ENCODE results near the gene EHD2.

The EHD2 gene

GRCh38 chr19:47756627-47756929 is 43.4 kb downstream of the EHD2 start:
- TF ChIP-seq CTCF (IDR thresholded peaks at IDR 0.05; ENCODE audit: low read depth, low read length, missing control alignments), result no peak
- H3K4me3 ChIP-seq (ENCODE audit: low read depth, low read length), result no peak overlapping the region
- DNase-seq (ENCODE audit: low read depth), result no peak

DNA sequence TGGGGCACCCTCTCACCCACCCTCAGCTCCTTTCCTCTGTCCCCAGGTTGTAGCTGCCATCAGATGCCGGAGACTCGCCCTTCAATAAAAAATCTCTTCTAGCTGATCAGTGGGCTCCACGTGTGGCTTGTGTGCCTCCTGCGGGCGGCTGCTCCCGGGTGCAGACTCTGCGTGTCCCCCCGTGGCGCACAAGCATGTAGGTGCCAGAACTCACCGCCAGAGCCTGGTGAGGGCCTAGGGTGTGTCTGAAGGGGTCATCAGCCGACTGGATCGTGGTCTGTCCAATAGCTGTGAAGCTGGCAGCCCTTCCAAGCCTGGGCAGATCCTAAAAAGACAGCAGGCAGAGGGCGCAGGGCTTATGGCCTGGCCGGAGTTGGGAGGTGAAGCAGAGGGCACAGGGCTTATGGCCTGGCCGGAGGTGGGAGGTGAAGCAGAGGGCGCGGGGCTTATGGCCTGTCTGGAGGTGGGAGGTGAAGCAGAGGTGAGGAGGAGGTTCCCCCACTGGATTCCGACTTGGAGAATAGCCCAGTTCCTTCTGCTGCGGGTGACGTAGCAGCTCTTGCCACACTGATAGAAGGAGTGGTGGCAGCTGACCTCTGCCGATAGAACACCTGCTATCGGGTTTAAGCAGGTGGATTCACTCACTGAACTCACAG is 43.9 kb downstream of the EHD2 start:
- no peak for DNase-seq (ENCODE audit: low read depth)
- TF ChIP-seq CTCF (IDR thresholded peaks at IDR 0.05; ENCODE audit: low read depth, low read length, missing control alignments), result no peak
- H3K4me3 ChIP-seq (ENCODE audit: low read depth, low read length), result no peak overlapping the region

DNA sequence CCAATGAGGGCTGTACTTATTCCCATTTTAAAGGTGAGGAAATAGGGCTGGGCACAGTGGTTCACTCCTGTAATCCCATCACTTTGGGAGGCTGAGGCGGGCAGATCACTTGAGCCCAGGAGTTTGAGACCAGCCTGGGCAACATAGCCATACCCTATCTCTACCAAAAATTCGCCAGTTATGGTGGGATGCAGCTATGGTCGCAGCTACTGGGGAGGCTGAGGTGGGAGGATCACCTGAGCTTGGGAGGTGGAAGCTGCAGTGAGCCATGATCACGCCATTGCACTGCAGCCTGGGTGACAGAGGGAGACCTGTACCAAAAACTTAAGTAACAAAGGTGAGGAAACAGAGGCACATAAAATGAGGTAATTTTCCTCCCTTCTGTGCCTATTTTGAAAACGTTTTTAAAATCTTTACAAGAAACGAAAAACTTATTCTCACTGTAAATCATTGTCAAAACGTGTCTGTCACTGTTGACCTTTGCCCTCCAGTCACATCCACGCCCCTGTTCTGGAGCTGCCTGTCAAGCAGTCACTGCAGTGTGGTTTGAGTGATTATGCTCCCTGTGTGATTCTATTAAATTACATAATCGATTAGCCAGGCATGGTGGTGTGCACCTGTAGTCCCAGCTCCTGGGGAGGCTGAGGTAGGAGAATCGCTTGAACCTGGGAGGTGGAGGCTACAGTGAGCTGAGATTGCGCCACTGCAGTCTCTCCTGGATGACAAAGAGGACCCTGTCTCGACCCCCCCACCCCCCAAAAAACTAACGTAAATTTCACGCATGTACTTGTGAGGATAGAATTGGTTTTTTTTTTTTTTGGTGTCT is 44.6 kb downstream of the EHD2 start:
- TF ChIP-seq CTCF (IDR thresholded peaks at IDR 0.05; ENCODE audit: low read depth, low read length, missing control alignments), result no peak
- DNase-seq (ENCODE audit: low read depth), result no peak
- no peak overlapping the region for H3K4me3 ChIP-seq (ENCODE audit: low read depth, low read length)

- TF ChIP-seq CTCF (IDR thresholded peaks at IDR 0.05; ENCODE audit: low read depth, low read length, missing control alignments), result no peak
- no peak overlapping the region for H3K4me3 ChIP-seq (ENCODE audit: low read depth, low read length)
- DNase-seq (ENCODE audit: low read depth), result no peak
Observed at GRCh38 chr19:47758443-47758804, 45.2 kb downstream of the EHD2 start.

DNA sequence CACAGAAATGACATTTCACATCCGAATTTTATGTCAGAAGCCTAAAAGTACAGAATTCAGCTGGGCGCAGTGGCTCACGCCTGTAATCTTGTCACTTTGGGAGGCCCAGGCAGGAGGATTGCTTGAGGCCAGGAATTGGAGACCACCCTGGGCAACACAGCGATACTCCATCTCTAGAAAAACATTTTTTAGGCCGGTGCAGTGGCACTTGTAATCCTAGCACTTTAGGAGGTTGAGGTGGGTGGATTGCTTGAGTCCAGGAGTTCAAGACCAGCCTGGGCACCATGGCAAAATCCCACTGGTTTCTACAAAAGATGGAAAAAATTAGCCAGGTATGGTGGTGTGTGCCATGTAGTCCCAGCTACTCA is 47.4 kb downstream of the EHD2 start:
- no peak for DNase-seq (ENCODE audit: low read depth)
- H3K4me3 ChIP-seq (ENCODE audit: low read depth, low read length), result no peak overlapping the region
- no peak for TF ChIP-seq CTCF (IDR thresholded peaks at IDR 0.05; ENCODE audit: low read depth, low read length, missing control alignments)

- no peak for TF ChIP-seq CTCF (IDR thresholded peaks at IDR 0.05; ENCODE audit: low read depth, low read length, missing control alignments)
- no peak for DNase-seq (ENCODE audit: low read depth)
- no peak overlapping the region for H3K4me3 ChIP-seq (ENCODE audit: low read depth, low read length)
Observed at GRCh38 chr19:47761566-47761965, 48.3 kb downstream of the EHD2 start.

GRCh38 chr19:47762151-47762550 is 48.9 kb downstream of the EHD2 start:
- no peak for DNase-seq (ENCODE audit: low read depth)
- no peak for TF ChIP-seq CTCF (IDR thresholded peaks at IDR 0.05; ENCODE audit: low read depth, low read length, missing control alignments)
- no peak overlapping the region for H3K4me3 ChIP-seq (ENCODE audit: low read depth, low read length)
